Activated CD8-positive, alpha-beta memory T cell treated with anti-CD3 and anti-CD28 coated beads, Interleukin-2, amount 50 U/mL, for 24 hours (primary cell): Measurements from ENCODE around the gene KCNK2.

Experiments used
- DNase-seq: peaks from one replicate; pipeline ENCODE4 v3.0.0-alpha.2; 2020; ENCODE audit errors: extremely low read depth

Gene KCNK2

DNA sequence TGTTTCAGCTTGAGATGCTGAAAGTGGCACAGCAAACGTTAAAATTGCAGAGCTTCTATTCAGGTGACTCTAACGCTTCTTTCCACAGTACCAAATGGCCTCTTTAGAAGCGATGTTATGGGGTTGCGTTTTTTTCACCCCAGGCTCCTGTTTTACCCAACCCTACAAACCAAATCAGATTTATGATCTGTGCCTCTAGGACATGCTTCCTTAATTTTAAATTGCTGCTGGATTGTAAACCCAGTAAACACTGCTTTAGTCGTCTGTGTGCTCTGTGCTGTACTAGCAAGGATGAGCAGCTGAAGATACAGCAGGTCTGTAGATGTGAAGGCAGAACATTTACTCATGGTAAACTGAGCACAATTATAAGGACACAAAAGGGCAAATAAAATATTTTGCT, 13.0 kb downstream of the KCNK2 start:
- no peak for DNase-seq

DNA sequence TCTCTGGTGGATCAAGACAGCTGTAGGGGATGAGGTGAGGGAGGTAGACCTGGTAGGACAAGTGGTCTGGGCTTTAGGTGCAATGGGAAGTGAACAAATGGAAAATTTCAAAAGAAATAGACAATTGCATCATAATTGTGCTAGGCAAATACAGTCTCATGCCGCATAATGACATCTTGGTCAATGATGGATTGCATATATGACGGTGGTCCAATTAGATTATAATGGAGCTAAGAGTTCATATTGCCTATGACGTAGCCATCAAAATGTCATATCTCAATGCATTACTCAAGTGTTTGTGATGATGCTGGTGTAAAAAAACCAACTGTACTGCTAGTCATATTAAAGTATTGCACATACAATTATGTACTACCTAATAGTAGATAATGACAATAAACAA, 19.0 kb downstream of the KCNK2 start:
- no peak for DNase-seq

DNA sequence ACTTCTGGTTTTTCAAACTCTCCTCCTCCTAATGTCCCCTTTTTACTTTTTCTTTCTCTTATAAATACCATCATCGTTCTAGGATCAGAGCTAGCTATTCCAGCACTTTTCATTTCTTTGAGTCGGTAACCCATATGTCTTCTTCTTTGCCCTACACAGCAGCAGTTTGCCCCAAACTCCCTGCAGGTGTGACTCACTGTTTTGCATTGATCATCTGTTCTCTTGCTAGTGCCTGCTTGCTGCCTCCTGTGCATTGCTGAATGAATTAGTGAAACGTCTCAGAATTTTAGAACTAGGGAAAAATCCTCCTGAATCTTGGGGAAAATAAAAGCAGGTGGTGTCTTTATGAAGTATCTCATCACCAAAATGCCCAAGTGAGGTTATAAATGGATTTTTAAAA, 21.7 kb downstream of the KCNK2 start:
- no peak for DNase-seq

DNA sequence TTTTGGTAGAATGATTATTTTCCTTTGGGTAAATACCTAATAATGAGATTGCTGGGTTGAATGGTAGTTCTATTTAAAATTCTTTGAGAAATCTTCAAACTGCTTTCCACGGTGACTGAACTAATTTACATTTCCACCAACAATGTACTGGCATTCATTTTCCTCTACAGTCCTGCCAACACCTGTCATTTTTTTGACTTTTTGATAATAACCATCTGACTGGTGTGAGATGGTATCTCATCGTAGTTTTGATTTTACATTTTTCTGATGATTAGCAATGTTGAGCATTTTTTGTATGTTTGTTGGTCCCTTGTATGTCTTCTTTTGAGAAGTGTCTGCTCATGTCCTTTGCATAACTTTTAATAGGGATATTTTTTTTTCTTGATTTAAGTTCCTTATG, 23.5 kb downstream of the KCNK2 start:
- DNase-seq: no peak

DNA sequence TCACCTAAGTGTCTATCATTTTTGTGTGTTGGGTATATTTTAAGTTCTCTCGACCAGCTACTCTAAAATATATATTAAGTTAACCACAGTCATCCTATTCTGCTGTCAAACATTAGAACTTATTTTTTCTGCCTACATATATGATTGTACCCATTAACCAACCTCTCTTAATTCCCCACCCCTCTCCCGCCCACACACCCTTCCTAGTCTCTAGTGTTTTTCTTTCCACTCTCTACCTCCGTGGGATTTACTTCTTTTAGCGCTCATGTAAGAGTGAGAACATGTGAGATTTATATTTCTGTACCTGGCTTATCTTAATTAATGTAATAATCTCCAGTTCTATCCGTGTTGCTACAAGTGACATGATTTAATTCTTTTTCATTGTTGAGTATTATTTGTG, 26.6 kb downstream of the KCNK2 start:
- no peak for DNase-seq

DNA sequence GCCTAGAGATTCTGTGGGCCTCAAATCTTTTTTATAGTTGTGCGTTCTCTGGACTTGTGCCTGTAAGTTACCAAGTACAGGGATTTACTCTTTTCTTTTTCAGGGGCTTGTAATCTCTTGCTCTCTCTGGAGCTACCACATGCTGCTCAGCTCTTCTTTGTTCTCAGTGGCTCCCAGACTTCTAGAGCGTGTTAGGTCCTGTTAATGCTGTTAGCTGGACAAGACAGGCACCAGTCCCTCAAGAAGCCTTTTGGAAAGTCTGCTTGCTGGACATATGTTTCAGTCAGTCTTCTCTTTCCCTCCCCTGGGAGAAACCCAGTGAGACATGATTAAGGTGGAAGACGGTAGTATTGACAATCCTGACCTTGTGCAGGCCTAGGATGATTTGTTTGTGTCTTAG, 29.4 kb downstream of the KCNK2 start:
- no peak for DNase-seq

DNA sequence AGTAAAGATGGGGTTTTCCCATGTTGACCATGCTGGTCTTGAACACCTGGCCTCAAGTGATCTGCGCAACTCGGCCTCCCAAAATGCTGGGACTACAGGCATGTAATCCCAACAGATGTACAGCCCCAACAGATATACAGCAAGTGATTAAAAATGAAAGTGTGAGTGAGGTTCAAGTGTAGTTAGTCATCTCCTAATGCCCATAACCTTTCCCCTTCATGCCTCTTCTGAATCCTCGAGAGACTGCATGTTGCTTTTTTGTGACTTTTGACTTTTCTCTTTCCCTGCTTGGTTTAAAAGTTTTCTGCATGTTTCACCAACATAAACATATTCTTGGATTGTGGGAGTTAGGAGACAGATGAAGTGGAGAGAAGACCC, 31.2 kb downstream of the KCNK2 start:
- no peak for DNase-seq

DNA sequence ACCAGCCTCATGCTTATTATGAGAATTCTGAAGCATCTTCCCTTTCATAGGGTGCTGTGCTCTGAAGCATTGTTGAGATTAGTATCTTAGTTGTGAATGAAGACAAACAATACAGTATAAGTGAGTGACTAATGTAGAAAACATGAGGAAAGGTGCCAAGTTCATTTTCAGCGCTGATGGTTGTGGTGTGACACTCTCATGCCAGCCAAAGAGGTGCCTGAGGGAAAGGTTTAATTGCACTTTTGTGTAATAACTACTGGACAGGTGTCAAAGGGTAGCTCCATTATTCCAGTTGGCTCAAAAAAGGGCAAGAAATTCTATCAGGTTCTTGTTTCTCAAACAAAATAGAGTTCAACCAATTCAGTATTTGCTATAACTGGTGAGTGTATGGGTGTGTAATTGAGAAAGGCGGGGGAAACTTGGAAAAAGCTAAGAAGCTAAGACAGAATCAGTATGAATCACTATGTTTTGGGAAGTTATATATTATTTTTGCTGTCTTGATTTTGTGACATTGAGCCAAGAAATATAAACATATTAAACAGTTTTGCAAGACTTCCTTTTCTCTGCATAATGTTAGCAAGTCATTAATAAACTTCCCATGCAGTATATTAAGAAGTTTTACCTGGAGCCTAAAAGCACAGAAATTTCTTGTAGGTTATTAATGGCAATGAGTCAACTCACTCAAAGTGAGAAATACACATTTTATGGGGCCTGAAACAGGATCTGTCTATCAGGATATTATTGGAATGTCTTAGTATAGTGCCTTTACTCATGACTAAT, 31.8 kb downstream of the KCNK2 start:
- DNase-seq: no peak

DNA sequence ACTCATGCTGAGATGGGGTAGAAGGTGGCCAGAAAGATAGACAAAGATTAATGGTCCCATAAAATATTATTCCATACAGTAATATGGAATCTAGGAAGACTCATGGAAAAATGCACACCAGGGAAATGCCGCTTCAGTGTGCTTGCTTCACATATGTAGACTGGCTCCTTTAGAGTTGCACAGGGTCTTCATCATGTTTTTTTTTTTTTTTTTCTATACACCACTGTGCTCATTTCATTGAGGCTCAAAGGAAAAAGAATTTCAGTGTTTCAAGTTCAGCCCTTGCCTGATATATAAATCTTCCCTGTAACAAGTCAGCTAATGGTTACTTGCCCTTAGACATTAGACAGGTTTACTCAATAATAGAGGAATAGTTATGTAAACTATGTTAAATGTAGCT, 33.2 kb downstream of the KCNK2 start:
- DNase-seq: no peak

DNA sequence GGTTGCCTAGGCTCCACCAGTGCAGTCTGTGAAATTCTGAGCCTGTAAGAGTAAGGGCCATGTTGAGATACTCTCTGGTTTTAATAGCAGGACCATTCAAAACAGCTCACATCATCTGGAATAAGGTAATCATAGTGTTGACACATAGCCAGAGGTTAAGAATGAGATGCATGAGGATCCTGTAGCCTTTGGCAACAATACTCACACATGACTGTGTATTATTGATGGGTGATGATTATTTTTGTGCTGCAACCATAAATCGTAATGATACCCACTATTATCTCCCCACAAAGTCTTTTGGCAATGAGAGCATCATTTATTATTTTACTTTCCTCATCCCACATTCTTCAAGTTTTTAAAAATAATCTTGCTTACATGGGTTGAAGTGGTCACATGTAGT, 35.5 kb downstream of the KCNK2 start:
- no peak for DNase-seq

DNA sequence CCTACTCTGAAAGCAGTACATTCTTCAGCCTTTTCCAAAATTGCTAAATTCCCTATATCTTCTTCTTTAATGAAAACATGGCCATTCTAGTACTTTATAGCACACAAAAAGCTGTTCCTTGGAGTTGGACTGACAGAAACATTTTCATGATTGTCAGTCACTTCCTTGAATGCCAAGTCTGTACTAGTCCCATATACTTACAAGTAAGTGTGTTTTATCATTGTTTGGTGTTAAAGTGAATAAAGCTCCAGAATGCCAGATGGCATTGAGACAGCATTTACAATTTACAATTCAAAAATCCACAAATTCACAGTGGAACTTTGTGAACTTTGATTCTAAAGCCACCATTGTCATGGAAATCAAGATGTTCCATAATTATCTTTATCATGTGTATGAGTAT, 36.5 kb downstream of the KCNK2 start:
- DNase-seq: no peak

DNA sequence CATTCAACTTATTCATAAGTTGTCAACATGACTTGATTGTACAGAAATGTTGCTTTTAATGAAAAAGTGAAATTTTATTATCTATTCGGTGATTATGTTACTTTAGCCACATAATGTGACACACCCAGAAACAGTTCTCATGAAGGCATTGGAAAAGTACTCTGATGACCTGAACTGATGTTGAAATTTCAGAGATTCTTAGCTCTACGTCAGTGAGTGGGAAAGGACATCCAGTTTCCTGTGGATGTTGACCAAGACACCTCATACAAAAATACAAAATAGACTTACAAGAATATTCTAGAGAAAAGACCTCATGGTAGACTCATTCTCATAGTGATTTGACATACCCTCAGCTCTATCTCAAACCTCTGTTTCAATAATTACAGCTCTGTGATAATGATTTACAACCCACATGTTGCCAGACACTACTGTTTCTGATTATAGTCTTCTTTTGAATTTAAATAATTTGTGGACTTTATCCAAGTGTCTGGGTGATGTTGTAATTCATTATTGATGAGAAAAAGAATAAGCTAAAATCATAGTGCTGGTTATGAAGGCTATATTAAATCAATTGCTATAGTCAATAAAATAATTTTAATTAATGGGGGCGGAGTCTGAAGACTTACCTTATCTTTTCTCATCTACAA, 37.3 kb downstream of the KCNK2 start:
- DNase-seq: no peak

DNA sequence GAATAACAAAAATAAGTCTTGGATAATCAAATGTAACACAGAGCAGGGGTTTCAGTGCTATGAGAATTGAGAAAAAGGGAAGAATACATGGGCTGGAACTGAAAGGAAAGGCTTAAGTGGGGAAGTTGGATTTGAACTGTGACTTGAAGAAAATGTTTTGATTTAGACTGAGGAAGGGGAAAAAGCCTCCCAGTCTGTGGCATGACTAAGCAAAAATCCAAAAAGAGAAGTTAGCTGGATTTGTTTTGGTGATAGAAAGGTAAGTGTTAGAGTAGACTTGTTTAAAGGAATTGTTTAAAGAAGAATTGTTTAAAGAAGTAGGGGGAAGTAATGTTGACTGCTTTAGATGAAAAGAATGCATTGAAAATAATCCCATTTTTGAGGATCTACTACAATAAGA, 46.0 kb downstream of the KCNK2 start:
- DNase-seq: no peak

DNA sequence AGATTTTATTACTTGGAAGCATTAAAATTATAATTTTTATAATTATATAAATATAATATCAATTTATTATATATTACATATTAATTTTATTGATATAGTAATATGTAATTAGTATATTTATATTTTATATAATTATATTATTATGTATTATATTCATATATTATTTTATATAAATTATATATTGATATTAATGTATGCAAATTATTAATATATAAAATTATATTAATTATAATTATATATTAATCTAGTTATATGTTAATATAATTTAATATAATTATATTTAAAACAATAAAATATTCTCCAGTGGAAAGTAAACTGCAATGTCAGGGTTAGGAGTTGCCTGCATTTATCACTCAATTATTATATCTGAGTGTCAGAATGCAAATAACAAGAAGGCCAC, 48.8 kb downstream of the KCNK2 start:
- no peak for DNase-seq

DNA sequence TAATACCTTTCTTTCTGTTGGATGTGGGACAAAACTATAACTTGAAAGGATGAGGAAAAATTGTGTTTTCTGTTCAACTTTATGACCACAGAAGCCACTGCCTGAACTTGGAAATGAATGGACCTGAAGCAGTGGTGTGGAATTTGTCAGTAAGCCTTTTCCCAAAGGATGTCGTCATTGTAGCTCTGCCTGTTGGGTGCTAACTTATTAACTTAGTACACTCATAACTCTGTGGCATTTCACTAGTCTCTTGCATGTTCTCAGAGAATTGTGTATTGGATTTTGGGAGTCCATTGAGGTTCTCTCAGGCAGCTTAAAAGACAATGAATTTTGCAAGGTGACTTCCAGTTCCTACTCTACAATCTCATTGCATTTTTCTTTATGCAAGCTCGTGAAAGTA, 49.6 kb downstream of the KCNK2 start:
- DNase-seq: no peak

DNA sequence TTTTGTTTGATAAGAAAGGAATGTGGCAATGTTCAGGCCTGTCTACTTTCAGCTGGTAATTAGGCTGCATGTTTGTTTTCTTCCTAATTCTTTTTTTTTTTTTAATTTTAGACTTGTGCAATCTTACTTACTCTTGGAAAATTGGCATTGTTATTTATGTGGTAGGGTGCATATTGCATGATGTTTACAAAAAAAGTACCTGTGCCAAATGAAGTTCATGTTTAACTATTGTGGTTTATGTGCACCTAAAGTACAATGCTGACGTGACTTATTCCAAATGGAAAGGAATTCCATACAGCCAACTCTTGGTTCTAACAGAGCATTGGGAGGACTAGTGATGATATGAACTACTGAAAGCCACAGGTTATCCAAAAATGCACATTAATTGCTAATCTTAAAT, 51.0 kb downstream of the KCNK2 start:
- DNase-seq: no peak

DNA sequence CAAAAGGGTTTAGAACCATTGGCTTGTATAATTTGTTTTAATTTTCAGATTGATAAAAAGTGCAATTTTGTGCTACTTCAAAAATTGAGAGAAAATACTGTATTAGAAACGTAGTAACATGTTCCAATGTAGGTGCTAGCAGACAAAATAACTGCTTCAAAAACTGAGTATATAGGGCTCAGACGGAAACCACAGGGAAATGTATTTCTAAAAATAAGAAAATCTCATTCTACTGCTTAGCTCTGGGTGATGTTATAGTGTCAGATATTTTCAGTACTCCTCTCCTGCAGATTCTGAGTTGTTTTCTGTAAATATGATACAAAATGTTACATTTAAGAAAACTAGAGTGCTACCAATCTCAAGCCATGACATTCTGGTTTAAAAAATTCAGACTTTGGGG, 55.4 kb downstream of the KCNK2 start:
- DNase-seq: no peak

DNA sequence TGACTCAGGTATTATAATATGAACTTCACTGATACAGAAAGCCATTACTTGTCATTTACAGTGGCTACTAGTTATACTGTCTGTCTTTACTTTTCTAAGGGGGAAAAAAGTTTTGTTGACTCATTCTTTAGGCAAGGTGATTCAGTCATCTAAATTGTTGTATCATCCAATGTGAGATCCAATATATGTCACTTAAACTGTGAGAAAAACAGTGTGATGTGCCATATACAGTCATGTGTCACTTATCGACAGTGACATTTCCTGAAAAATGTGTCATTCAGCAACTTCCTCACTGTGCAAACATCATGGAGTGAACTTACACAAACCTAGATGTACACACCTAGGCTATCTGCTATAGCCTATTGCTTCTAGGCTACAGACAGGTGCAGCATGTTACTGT, 57.6 kb downstream of the KCNK2 start:
- DNase-seq: no peak

DNA sequence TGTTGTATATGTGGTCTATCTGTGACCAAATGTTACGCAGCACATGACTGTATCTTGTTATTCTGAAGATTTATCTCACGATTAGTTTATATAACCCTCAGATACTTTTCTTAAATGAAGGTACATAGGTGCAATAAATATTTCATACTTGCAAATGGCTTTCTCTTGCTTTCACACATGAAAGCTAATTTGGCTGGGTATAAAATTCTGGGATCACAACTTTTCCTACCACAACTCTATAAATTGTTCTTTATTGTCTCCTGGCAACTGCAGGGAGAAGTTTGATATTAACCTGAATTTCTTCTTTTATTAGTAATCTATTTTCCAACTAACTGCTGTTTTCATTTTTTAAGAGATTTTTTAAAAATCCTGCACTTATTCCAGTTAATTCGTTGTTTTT, 58.9 kb downstream of the KCNK2 start:
- no peak for DNase-seq

DNA sequence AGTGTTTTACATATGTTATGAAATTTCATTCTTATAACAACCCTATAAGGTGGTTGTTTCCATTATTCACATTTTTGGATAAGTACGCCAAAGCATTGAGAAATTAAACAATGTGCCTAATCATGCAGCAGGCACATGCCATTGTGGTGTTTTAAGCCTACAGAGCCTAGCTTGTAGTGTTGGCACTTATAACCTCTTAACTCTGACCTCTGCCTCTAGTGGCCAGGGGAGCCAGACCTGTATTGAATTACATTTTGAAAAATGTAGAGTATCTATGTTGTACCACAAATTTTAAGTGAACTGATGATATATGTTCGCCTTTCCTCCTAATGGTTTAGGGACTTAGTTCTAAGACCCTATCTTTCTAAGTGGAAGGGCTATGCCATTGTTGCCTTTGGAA, 61.0 kb downstream of the KCNK2 start:
- no peak for DNase-seq

DNA sequence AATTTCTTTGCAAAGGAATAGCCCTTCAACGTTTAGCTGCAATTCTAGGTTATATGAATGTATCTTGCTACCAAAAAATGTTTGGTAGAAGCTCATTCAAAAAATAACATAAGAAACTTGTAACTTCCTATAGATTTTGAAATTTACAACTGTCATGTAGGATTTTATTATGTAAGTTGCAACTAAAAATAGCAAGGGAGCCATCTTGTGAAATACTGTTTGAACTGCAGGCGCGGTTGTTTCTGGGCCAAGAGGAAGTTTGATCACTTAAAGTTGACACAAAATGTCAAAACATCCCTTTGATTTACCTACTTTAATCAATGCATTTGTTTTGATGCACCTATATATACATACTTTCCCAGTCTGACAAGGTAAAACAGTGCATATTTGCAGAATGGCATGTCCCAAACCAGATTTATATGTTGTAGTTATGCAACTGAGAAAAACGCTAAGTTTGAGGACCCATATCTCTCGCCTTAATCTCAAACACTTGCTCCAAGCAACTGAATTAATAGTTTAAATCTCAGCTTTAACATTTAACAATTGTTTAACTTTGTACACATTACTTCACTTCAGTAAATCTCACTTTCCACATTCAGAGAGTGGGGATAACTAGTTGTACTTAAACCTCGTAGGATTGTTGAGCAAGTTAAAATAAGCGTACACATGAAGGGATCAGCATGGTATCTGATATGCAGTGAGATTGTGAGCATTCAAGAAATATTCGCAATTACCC, 63.9 kb downstream of the KCNK2 start:
- DNase-seq: no peak

DNA sequence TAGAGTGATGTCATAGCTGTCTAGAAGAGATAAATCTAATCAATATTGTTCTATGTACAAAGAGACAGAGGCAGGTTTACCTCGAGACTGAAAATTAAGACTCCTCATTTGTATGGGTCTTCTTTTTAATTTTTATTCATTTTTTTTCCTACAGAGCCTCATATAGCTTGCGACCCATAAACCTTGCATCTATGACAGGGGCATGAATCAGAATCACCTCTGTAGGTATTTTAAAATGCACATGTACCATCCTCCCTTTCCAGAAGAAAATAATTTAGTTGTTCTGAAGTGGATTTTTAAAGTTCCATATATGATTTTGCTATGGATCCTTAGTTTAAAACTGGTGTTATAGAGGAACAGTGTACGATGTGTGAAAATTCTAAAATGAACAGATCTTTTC, 64.5 kb downstream of the KCNK2 start:
- DNase-seq: no peak

DNA sequence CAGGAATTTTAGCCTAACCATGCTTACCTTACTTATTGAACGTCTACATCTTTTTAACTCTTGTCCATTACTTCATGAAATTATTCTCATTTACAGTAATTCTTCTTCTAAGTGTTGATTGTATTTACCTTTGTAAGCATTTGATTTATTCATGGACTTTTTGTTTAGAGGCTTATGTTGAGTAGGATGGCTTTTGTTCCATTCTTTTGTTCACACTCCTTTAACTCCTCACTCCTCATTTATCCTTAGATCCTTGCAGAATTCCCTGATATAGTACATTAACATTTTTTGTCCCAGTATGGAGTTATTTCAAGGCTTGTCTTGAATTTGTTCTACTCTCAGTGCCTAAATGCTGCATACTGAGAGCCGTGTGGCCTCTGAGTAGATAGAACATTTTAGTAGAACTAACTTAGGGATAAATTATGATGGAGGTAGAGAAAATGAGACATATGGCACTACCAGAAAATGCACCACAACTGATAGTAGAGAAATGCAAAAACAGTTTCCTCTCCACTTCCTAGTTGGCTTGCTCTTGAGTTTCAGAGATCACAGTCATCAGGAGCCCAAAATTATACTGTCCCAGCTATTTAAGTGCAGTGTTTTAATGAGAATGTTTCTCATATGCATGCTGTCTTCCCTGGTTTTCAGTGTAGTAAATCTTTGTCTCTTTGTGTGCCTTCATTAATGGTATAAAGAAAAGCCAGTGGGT, 69.5 kb downstream of the KCNK2 start:
- no peak for DNase-seq
